Stomach (tissue), 4 donors: Measurements from ENCODE around the gene AZIN2.

Experiments used
- CTCF ChIP-seq, 7 experiments: fragments of 450-650 bp in 4 of 7; fragments of 200-600 bp in 3 of 7; sonication (generic) in 3 of 7; IDR thresholded peaks; one replicate each; pipeline ENCODE4 v1.5.1; 2016 to 2019; ENCODE audit warnings: antibody characterized with exemption in 7 of 7, control low read depth in 2 of 7, mild to moderate bottlenecking in 1 of 7
- EP300 ChIP-seq: sonication (generic); formaldehyde crosslinking; IDR thresholded peaks from one replicate; pipeline ENCODE4 v1.6.1; 2017; ENCODE audit warnings: antibody characterized with exemption

DNA sequence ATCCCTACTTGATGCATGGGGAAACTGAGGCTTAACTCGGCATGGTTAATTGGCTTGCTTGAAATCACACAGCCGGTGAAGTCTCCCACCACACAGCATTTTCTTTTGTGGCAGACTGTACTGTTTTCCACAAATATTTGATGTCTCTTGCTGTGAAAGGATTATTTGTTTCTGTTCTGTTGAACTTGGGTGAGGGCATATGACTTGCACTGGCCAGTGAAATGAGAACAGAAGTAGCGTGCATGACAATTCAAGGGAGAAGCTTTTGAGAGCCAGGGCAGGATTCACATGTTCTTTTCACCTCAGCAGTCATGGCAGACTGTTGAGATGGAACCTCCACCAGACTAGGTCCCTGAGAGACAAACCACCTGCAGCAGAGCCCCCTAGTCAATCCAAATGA lies 32.5 kb upstream of the AZIN2 start:
- TF ChIP-seq CTCF (IDR thresholded peaks at IDR 0.05) (no peak), EP300 (no peak)
